ENCODE measurements around the gene STK32C.

Gene STK32C

GRCh38 chr10:132212816-132213215 is 94.9 kb downstream of the STK32C start:
- FAIRE-seq, result no peak

GRCh38 chr10:132211246-132211645 is 96.5 kb downstream of the STK32C start:
- FAIRE-seq (no peak), DNase-seq (ENCODE audit: low spot score) (no peak)

More at GRCh38 chr10:132212816-132213215, 94.9 kb downstream of the STK32C start:
- no peak for DNase-seq (ENCODE audit: low spot score)

GRCh38 chr10:132210766-132211165 is 97.0 kb downstream of the STK32C start:
- FAIRE-seq (no peak), DNase-seq (ENCODE audit: low spot score) (no peak)

GRCh38 chr10:132209978-132210530 is 97.7 kb downstream of the STK32C start:
- no peak for FAIRE-seq
- DNase-seq (ENCODE audit: low spot score), result no peak

- DNase-seq (ENCODE audit: low spot score), result peak; percentile 36
These were observed 98.6 kb downstream of the STK32C start for GRCh38 chr10:132209130-132209529.

GRCh38 chr10:132208462-132209050 is 99.2 kb downstream of the STK32C start:
- DNase-seq (ENCODE audit: low spot score) (no peak), FAIRE-seq (no peak)

More at GRCh38 chr10:132209130-132209529, 98.6 kb downstream of the STK32C start:
- FAIRE-seq, result no peak

- no peak for FAIRE-seq
- no peak for DNase-seq (ENCODE audit: low spot score)
These were observed 100.0 kb downstream of the STK32C start for GRCh38 chr10:132207536-132208461.

GRCh38 chr10:132206806-132207535 is 100.8 kb downstream of the STK32C start:
- FAIRE-seq, result no peak

GRCh38 chr10:132206377-132206745 is 101.4 kb downstream of the STK32C start:
- FAIRE-seq (no peak), DNase-seq (ENCODE audit: low spot score) (no peak)

More at GRCh38 chr10:132206806-132207535, 100.8 kb downstream of the STK32C start:
- no peak for DNase-seq (ENCODE audit: low spot score)

- DNase-seq (ENCODE audit: low spot score), result no peak
- no peak for FAIRE-seq
These were observed 101.9 kb downstream of the STK32C start for GRCh38 chr10:132205650-132206376.

- no peak for DNase-seq (ENCODE audit: low spot score)
These were observed 102.8 kb downstream of the STK32C start for GRCh38 chr10:132204781-132205473.

GRCh38 chr10:132204078-132204780 is 103.5 kb downstream of the STK32C start:
- FAIRE-seq (no peak), DNase-seq (ENCODE audit: low spot score) (no peak)

More at GRCh38 chr10:132204781-132205473, 102.8 kb downstream of the STK32C start:
- no peak for FAIRE-seq

GRCh38 chr10:132203256-132204077 is 104.3 kb downstream of the STK32C start:
- DNase-seq (ENCODE audit: low spot score) (no peak), FAIRE-seq (no peak)

GRCh38 chr10:132202070-132202970 is 105.4 kb downstream of the STK32C start:
- DNase-seq (ENCODE audit: low spot score), result no peak
- FAIRE-seq, result no peak

- FAIRE-seq, result no peak
These were observed 106.4 kb downstream of the STK32C start for GRCh38 chr10:132201111-132201969.

GRCh38 chr10:132200344-132201110 is 107.2 kb downstream of the STK32C start:
- DNase-seq (ENCODE audit: low spot score) (no peak), FAIRE-seq (no peak)

More at GRCh38 chr10:132201111-132201969, 106.4 kb downstream of the STK32C start:
- DNase-seq (ENCODE audit: low spot score), result no peak
